BJ (cell line): Measurements from ENCODE around the gene KAT7. TPM values are rescaled to one million over a fixed set of nuclear protein-coding genes. Genes with fewer than 3 reads are reported as not detected.

Experiments used
- CTCF ChIA-PET: fragments of 350-600 bp; formaldehyde crosslinking; extraction: SDS; loops from one replicate; lab custom pipeline; 2021; ENCODE audit warnings: antibody characterized with exemption, inconsistent platforms; lab: Yijun Ruan, JAX
- POLR2A ChIA-PET: fragments of 300-600 bp; sonication (Branson Sonifier 250); formaldehyde crosslinking; extraction: SDS; loops from one replicate; lab custom pipeline; 2021; ENCODE audit warnings: antibody characterized with exemption; lab: Charles Lee
- DNase-seq: peaks from one replicate; pipeline ENCODE4 v3.0.0-alpha.2; 2011; ENCODE audit warnings: low read depth
- H3K27me3 ChIP-seq: 2 replicates; pipeline ENCODE4 v1.6.0; 2011; ENCODE audit warnings: low read length; ENCODE audit not compliant: control insufficient read depth, insufficient read depth
- H3K36me3 ChIP-seq: 2 replicates; pipeline ENCODE4 v1.5.1; 2011; ENCODE audit warnings: low read length; ENCODE audit not compliant: control insufficient read depth, insufficient read depth
- H3K4me3 ChIP-seq: 2 replicates; pipeline ENCODE4 v1.5.1; 2011; ENCODE audit warnings: low read depth, mild to moderate bottlenecking, control low read depth, low read length
- CTCF ChIP-seq: IDR thresholded peaks from 2 replicates; pipeline ENCODE4 v1.5.1; 2011; ENCODE audit warnings: low read depth, mild to moderate bottlenecking, control low read depth, inconsistent platforms, low read length, moderate library complexity; ENCODE audit not compliant: insufficient read depth
- polyA plus RNA-seq: library from polyadenylated mRNA; depleted of rRNA; stranded (reverse); fragments of >200 nt; gene quantifications from 2 replicates; pipeline ENCODE4 v1.2.3, GENCODE V29; 2011; rRNA removed

Gene KAT7
- polyA plus RNA-seq, 1 experiment = 23.0 TPM

DNA sequence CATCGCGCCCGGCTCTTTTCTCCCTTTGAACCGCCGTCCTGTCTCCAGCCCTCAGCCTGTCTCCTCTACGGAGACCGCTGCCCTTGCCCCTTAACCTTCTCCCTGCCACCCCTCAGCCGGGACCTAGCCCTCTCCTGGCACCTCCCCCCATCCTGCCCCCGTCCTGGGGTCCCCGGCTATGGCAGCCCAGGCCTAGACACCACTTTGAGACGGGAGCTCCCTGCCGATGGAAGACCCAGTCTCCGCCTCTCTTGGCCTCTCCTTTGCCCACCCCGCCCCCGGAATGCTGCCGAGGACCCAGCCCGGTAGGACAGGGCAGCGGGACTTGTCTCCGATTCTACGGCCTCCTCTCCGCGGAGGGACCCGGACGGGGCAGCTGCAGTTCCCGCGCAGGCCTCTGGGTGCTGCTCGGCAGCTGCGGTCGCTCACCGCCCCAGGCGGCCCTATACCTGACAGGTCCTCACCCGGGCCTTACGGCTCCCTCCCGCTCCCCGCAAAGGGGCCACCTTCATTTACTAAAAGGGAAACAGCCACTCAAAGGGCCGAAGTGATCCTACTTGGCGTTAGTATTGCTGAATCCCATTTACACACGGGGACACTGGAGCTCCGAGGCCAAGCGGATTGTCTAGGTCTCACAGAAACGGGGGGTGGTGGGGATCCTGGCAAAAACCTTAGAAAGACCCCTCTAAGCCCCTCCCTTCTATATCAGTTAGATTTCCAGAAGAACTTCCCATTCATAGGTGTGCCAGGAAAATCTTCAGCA lies 92.0 kb downstream of the KAT7 start:
- POLR2A ChIA-PET = no interaction called here
- no peak overlapping the region for H3K4me3 ChIP-seq

DNA sequence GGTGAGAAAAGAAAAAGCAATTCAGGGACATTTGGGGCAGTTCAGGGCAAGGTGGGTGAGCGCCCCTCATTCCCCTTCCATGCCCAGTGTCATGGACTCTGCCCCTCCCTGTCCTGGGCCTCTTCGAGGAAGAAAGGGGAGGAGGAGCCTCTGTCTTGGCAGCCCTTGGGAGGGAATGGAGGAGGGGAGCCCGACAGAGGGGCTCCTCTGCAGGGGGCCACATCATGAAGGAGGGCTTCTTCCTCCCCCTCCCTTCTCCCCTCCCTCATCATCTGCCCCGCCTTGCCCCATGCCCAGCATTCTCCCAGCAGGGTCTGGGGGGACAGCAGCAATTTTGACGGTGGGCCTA lies 92.5 kb downstream of the KAT7 start:
- Histone ChIP-seq H3K27me3 (peaks cover 33% of the 10 kb centered on the region), H3K36me3 (no peaks in the 10 kb centered on the region), H3K4me3 (no peak overlapping the region)
- POLR2A ChIA-PET = no interaction called here
- DNase-seq = no peak
- CTCF ChIA-PET = interaction anchor here (0.7 to 3.6 kb wide), 35 partner anchors 9 to 313 kb away, joined by 3 to 78 read pairs (median 5); partner anchors contain the start of gene DLX3
- no peak for TF ChIP-seq CTCF

More for the DNA sequence above, 92.0 kb downstream of the KAT7 start:
- Histone ChIP-seq H3K36me3 (no peaks in the 10 kb centered on the region), H3K27me3 (peaks cover 35% of the 10 kb centered on the region)
- CTCF ChIA-PET = interaction anchor here (0.7 to 3.6 kb wide), 36 partner anchors 9 to 313 kb away, joined by 3 to 78 read pairs (median 5); partner anchors contain the start of gene DLX3
- DNase-seq = no peak
- TF ChIP-seq CTCF = peak; percentile 96

DNA sequence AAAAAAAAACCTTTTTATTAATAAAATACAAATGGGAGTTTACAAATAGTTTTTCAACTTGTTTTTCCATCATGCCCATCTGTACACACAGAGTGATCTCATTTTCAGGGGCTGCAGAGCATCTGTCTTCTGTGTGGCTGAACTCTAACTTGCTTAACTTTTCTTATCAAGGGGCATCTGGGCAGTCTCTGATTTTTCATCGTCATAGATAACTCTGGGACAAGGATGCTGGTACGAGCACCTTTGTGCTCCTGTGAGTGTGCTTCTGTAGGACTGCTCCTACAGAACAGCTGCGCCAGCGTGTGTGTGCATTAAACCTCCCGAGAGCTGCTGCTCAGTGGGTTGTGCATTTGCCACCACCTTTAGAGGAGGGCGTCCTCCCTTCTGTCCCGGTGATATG lies 94.0 kb downstream of the KAT7 start:
- Histone ChIP-seq H3K27me3 (peaks cover 36% of the 10 kb centered on the region), H3K4me3 (no peak overlapping the region), H3K36me3 (no peaks in the 10 kb centered on the region)
- CTCF ChIA-PET = interaction anchor here (1.0 to 2.6 kb wide), 4 partner anchors 21 to 116 kb away, joined by 3 to 11 read pairs (median 4); no protein-coding TSS in a partner anchor
- no peak for DNase-seq
- POLR2A ChIA-PET = no interaction called here
- no peak for TF ChIP-seq CTCF

Other genes with a start within 250 kb of the KAT7 start
- 5.0 and 9.3 TPM in 2 replicates for gene NXPH3, start 212.8 kb upstream of the KAT7 start, polyA plus RNA-seq
- gene SPOP, start 110.6 kb upstream of the KAT7 start, polyA plus RNA-seq = 86.4 and 136 TPM in 2 replicates
- 116 and 120 TPM in 2 replicates for gene SLC35B1, start 80.7 kb upstream of the KAT7 start, polyA plus RNA-seq
- gene FAM117A, start 24.6 kb upstream of the KAT7 start, polyA plus RNA-seq = 2.2 and 3.9 TPM in 2 replicates
- gene TAC4, start 59.4 kb downstream of the KAT7 start, polyA plus RNA-seq = not detected in 2 replicates
- 0.18 and 0.29 TPM in 2 replicates for gene DLX4, start 180.5 kb downstream of the KAT7 start, polyA plus RNA-seq
- gene DLX3, start 206.5 kb downstream of the KAT7 start, polyA plus RNA-seq = 0.06 TPM in 1 of 2 replicates, not detected in the other